Right lobe of liver (tissue), 4 donors: ENCODE data around the gene DHX40.

Experiments used
- POLR2A ChIP-seq: fragments of 450-650 bp; IDR thresholded peaks from one replicate; pipeline ENCODE4 v1.6.1; 2017; ENCODE audit warnings: antibody characterized with exemption, mild to moderate bottlenecking
- TF ChIP-seq, protein P1 (sequence below), 4 donors: fragments of 200-600 bp in 3 of 4; fragments of 450-650 bp in 1 of 4; IDR thresholded peaks; one replicate each; pipeline versions ENCODE4 v1.5.1 to v1.8.0; 2016 to 2022; ENCODE audit warnings: antibody characterized with exemption in 4 of 4, mild to moderate bottlenecking in 2 of 4
- donor health status: DM: no; HTN: no; CAD: no.
- donor health status: DM: no; HTN: no; CAD: no.
- donor health status: DM: no; HTN: yes; CAD: no.

GRCh38 chr17:59652119-59652518, 86.7 kb downstream of the DHX40 start:
- TF ChIP-seq, protein P1, sequence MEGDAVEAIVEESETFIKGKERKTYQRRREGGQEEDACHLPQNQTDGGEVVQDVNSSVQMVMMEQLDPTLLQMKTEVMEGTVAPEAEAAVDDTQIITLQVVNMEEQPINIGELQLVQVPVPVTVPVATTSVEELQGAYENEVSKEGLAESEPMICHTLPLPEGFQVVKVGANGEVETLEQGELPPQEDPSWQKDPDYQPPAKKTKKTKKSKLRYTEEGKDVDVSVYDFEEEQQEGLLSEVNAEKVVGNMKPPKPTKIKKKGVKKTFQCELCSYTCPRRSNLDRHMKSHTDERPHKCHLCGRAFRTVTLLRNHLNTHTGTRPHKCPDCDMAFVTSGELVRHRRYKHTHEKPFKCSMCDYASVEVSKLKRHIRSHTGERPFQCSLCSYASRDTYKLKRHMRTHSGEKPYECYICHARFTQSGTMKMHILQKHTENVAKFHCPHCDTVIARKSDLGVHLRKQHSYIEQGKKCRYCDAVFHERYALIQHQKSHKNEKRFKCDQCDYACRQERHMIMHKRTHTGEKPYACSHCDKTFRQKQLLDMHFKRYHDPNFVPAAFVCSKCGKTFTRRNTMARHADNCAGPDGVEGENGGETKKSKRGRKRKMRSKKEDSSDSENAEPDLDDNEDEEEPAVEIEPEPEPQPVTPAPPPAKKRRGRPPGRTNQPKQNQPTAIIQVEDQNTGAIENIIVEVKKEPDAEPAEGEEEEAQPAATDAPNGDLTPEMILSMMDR (IDR thresholded peaks at IDR 0.05) = no peak
- no peak for TF ChIP-seq POLR2A
